Gastroesophageal sphincter (tissue), 4 donors: Measurements from ENCODE around the gene LDLRAD4. TPM values are rescaled to one million over a fixed set of nuclear protein-coding genes. Genes with fewer than 3 reads are reported as not detected.

Experiments
- ATAC-seq: fragments of 150-250 bp; one replicate; pipeline ENCODE4 v1.9.1; 2016; ENCODE audit warnings: mild to moderate bottlenecking, moderate library complexity
- H3K27ac ChIP-seq, 4 donors: fragments of 200-600 bp; sonication (generic) in 3 of 4; 1 replicate in 3 of 4; 2 replicates in 1 of 4; pipeline ENCODE4 v1.5.1; 2016 to 2019
- H3K27me3 ChIP-seq: fragments of 200-600 bp; sonication (generic); one replicate; pipeline ENCODE4 v1.5.1; 2019
- H3K36me3 ChIP-seq, 2 donors: fragments of 200-600 bp; sonication (generic); one replicate each; pipeline ENCODE4 v1.5.1; 2019; ENCODE audit warnings: control low read depth in 1 of 2
- H3K4me1 ChIP-seq, 3 donors: fragments of 200-600 bp; sonication (generic); 1 replicate in 2 of 3; 2 replicates in 1 of 3; pipeline ENCODE4 v1.5.1; 2016 to 2019; ENCODE audit warnings: control low read depth in 2 of 3
- H3K4me3 ChIP-seq, 2 donors: fragments of 200-600 bp; sonication (generic); one replicate each; pipeline ENCODE4 v1.5.1; 2019; ENCODE audit warnings: mild to moderate bottlenecking in 1 of 2, moderate library complexity in 1 of 2
- H3K9me3 ChIP-seq, 3 donors: fragments of 200-600 bp; sonication (generic); one replicate each; pipeline ENCODE4 v1.5.1; 2017 to 2019; ENCODE audit warnings: control low read depth in 2 of 3
- CTCF ChIP-seq, 4 experiments: fragments of 200-600 bp in 2 of 4; fragments of 450-650 bp in 2 of 4; sonication (generic) in 1 of 4; IDR thresholded peaks; one replicate each; pipeline ENCODE4 v1.5.1; 2017 to 2019; ENCODE audit warnings: antibody characterized with exemption in 4 of 4, mild to moderate bottlenecking in 2 of 4, moderate library complexity in 2 of 4
- EP300 ChIP-seq: sonication (generic); formaldehyde crosslinking; IDR thresholded peaks from one replicate; pipeline ENCODE4 v1.6.1; 2017; ENCODE audit warnings: antibody characterized with exemption, mild to moderate bottlenecking
- POLR2A ChIP-seq, 2 donors: fragments of 450-650 bp; IDR thresholded peaks; one replicate each; pipeline ENCODE4 v1.6.1; 2017; ENCODE audit warnings: antibody characterized with exemption in 2 of 2, mild to moderate bottlenecking in 2 of 2, moderate library complexity in 1 of 2
- POLR2AphosphoS5 ChIP-seq: sonication (generic); formaldehyde crosslinking; IDR thresholded peaks from one replicate; pipeline ENCODE4 v1.6.1; 2017; ENCODE audit warnings: antibody characterized with exemption
- WGBS, 2 donors: methylation state at CpG; one replicate each; pipeline ENCODE4 v1.1.5; 2018; ENCODE audit warnings: low coverage in 1 of 2; 5-methylcytosine and 5-hydroxymethylcytosine counted together
- total RNA-seq, 4 donors: library from RNA; depleted of rRNA; stranded (reverse); fragments of >200 nt; gene quantifications; one replicate each; pipeline ENCODE4 v1.1.0, GENCODE V29; 2016

The LDLRAD4 gene
- total RNA-seq, 4 donors from 2014 or later = 28.1 to 85.9 (median 55.2) TPM

GRCh38 chr18:13245481-13246000, 27.0 kb downstream of the LDLRAD4 start:
- no peak overlapping the region for H3K27ac ChIP-seq
- no peak overlapping the region for H3K4me3 ChIP-seq
- 90 to 97% methylated on average over 2 to 4 of the region's 6 CpGs for whole genome bisulfite sequencing, 2 donors
- peaks cover 0 to 5% of the 10 kb centered on the region in 2 donors for H3K36me3 ChIP-seq
- H3K9me3 ChIP-seq = no peaks in the 10 kb centered on the region
- ATAC-seq = no peak
- H3K27me3 ChIP-seq = no peaks in the 10 kb centered on the region
- peaks cover 0 to 1% (median 0%) of the 10 kb centered on the region in 3 donors for H3K4me1 ChIP-seq
- no peak for TF ChIP-seq CTCF (IDR thresholded peaks at IDR 0.05)
- TF ChIP-seq POLR2AphosphoS5 = no peak
- TF ChIP-seq POLR2A (IDR thresholded peaks at IDR 0.05) = no peak
- TF ChIP-seq EP300 = no peak

GRCh38 chr18:13246121-13246520, 27.6 kb downstream of the LDLRAD4 start:
- no peak overlapping the region for H3K27ac ChIP-seq
- ATAC-seq = no peak

GRCh38 chr18:13246591-13246990, 28.0 kb downstream of the LDLRAD4 start:
- ATAC-seq = no peak
- TF ChIP-seq POLR2AphosphoS5 (no peak), POLR2A (IDR thresholded peaks at IDR 0.05) (no peak), EP300 (no peak), CTCF (IDR thresholded peaks at IDR 0.05) (no peak)
- WGBS, 2 donors = 93 to 100% methylated on average over 2 of the region's 3 CpGs

More at GRCh38 chr18:13246121-13246520, 27.6 kb downstream of the LDLRAD4 start:
- peaks cover 0 to 5% of the 10 kb centered on the region in 2 donors for H3K36me3 ChIP-seq
- no peak overlapping the region for H3K4me3 ChIP-seq
- 92 to 100% methylated on average over 5 to 9 of the region's 9 CpGs for WGBS, 2 donors
- no peaks in the 10 kb centered on the region for H3K27me3 ChIP-seq
- TF ChIP-seq POLR2A (IDR thresholded peaks at IDR 0.05) (no peak), CTCF (IDR thresholded peaks at IDR 0.05) (no peak), EP300 (no peak), POLR2AphosphoS5 (no peak)
- H3K4me1 ChIP-seq = no peaks in the 10 kb centered on the region
- no peaks in the 10 kb centered on the region for H3K9me3 ChIP-seq

GRCh38 chr18:13247506-13247905, 28.9 kb downstream of the LDLRAD4 start:
- no peaks in the 10 kb centered on the region for H3K4me1 ChIP-seq
- H3K27me3 ChIP-seq = no peaks in the 10 kb centered on the region
- ATAC-seq = no peak
- H3K4me3 ChIP-seq = no peak overlapping the region
- peaks cover 0 to 5% of the 10 kb centered on the region in 2 donors for H3K36me3 ChIP-seq
- no peak for TF ChIP-seq POLR2A (IDR thresholded peaks at IDR 0.05)
- TF ChIP-seq EP300 = no peak
- no peak for TF ChIP-seq POLR2AphosphoS5
- no peak for TF ChIP-seq CTCF (IDR thresholded peaks at IDR 0.05)
- 99 to 100% methylated on average over 1 to 14 of the region's 14 CpGs for WGBS, 2 donors
- no peaks in the 10 kb centered on the region for H3K9me3 ChIP-seq
- no peak overlapping the region for H3K27ac ChIP-seq

More at GRCh38 chr18:13246591-13246990, 28.0 kb downstream of the LDLRAD4 start:
- Histone ChIP-seq H3K9me3 (no peaks in the 10 kb centered on the region), H3K4me1 (no peaks in the 10 kb centered on the region), H3K4me3 (no peak overlapping the region), H3K27me3 (no peaks in the 10 kb centered on the region), H3K27ac (no peak overlapping the region), H3K36me3 (peaks cover 0 to 5% of the 10 kb centered on the region in 2 donors)

- WGBS, 2 donors = 75 to 93% methylated on average over 7 to 11 of the region's 15 CpGs
- Histone ChIP-seq H3K27ac (no peak overlapping the region), H3K4me1 (no peaks in the 10 kb centered on the region), H3K27me3 (no peaks in the 10 kb centered on the region), H3K36me3 (peaks cover 0 to 12% of the 10 kb centered on the region in 2 donors), H3K9me3 (no peaks in the 10 kb centered on the region), H3K4me3 (no peak overlapping the region)
- no peak for ATAC-seq
- TF ChIP-seq POLR2AphosphoS5 = no peak
Measured at GRCh38 chr18:13252686-13253410, 34.3 kb downstream of the LDLRAD4 start.
